NT2/D1 (cell line): ENCODE measurements around the gene RPS8.
"Not testable (repeated sequence)": the region's sequence is repeated elsewhere in the genome, so short reads cannot be mapped to it uniquely, and the experiment has no call there.

Source experiments
- DNase-seq: peaks from one replicate; pipeline ENCODE4 v3.0.0-alpha.2; 2011; ENCODE audit warnings: low read depth, low spot score
- H3K27me3 ChIP-seq: 2 replicates; pipeline ENCODE4 v1.6.0; 2011; ENCODE audit warnings: mild to moderate bottlenecking; ENCODE audit not compliant: insufficient read length, insufficient read depth
- H3K36me3 ChIP-seq: 2 replicates; pipeline ENCODE4 v1.6.1; 2011; ENCODE audit warnings: mild to moderate bottlenecking, low read length, mixed read lengths; ENCODE audit not compliant: insufficient read depth, insufficient read length
- H3K4me1 ChIP-seq: 2 replicates; pipeline ENCODE4 v1.5.1; 2011; ENCODE audit not compliant: insufficient read depth, insufficient read length
- H3K4me3 ChIP-seq: 2 replicates; pipeline ENCODE4 v1.5.1; 2011; ENCODE audit warnings: low read depth; ENCODE audit not compliant: insufficient read length
- H3K9ac ChIP-seq: 2 replicates; pipeline ENCODE4 v1.6.0; 2011; ENCODE audit warnings: low read depth; ENCODE audit not compliant: insufficient read length
- H3K9me3 ChIP-seq: 2 replicates; pipeline ENCODE4 v1.5.1; 2011; ENCODE audit warnings: mild to moderate bottlenecking, low read length; ENCODE audit not compliant: insufficient read depth
- SUZ12 ChIP-seq: IDR thresholded peaks from 2 replicates; pipeline ENCODE4 v1.6.1; 2011; ENCODE audit not compliant: insufficient read length, insufficient read depth; ENCODE audit errors: extremely low read depth
- YY1 ChIP-seq: IDR thresholded peaks from 2 replicates; pipeline ENCODE4 v1.6.1; 2011; ENCODE audit not compliant: insufficient read length, insufficient read depth
- ZNF274 ChIP-seq: IDR thresholded peaks from 2 replicates; pipeline ENCODE4 v1.6.1; 2011; ENCODE audit warnings: mild to moderate bottlenecking, low read depth, low read length

RPS8 gene

DNA sequence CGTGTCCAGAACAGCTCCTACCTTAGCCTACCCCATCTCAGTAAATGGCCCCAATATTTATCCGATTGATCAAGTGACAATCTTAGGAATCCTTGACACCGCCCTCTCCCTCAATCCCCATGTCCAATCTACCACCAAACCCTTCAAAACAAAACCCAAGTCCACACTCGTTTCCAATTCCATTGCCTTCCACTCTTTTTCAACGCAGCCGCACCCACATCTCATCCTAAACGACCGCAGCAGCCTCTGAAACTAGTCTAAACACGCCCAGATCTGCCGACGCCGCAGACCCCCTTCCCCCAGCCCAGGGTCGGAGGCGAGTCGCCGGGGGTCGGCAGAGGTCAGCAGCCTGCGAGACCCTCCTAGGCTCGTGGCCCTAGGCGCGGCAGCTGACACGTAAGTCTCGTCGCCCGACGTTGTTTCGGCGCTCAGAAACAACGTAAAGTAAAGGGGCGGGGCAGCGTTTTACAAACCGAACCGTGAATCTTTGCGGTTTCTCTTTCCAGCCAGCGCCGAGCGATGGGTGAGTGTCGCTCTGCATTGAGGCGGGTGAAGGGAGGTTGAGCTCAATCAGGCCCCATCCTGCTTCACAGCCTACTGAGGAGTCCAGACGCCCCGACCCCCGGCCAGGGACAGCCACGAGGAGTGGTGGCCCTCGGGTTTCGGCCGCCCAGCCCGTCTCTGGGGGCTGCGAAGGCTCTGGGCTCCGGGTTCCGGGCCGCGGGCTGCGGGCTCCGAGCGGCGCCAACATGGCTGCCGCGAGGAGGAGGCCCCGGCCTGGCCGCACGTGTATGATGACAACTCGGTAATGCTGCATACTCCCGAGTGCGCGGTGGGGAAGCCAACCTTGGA lies at the start of gene RPS8:
TSS of gene RPS8 (plus strand) at position 463 of the 852 bp plus-strand sequence. CDS start at position 520, 57 bp downstream.
- Histone ChIP-seq H3K4me1 (peaks cover 11% of the 10 kb centered on the region), H3K9ac (peak within 1 kb of the TSS; percentile 100), H3K9me3 (no peaks in the 10 kb centered on the region), H3K36me3 (peaks cover 48% of the 10 kb centered on the region), H3K4me3 (peak within 1 kb of the TSS; percentile 100), H3K27me3 (no peaks in the 10 kb centered on the region)
- DNase-seq = peak; percentile 97
- TF ChIP-seq SUZ12 = no peak
- TF ChIP-seq ZNF274 = no peak
- peak; percentile 33 for TF ChIP-seq YY1

DNA sequence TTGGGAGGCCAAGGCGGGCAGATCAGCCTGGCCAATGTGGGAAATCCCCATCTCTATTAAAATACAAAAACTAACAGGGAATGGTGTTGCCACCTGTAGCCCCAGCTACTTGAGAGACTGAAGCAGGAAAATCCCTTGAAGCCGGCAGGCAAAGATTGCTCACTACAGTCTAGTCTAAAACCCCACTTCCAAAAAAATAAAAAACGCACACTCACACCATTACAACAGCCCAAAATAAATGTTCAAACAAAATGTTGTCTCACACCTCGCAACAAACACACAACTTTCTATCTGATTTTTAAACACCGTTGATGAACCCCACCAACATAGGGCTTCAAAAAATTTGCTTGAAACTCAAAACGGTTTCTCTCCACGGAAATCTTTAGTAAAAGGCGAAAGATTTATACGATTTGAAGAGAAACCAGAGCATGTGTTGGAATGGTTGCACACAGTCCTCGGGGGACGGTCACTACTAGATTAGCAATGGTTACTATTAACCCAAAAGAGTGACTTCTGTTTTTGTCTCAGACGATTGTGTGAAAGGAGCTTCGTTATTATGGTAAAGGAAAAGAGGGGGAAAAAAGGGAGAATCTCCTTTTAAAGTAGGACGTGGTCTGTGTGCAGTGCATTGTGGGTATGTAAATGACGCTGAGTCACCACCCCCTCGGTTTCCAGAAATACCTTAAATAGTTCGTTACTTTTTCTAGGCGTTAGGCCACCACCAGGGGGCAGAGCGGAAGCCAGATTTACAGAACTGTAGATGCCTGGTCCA lies 44.4 kb upstream of the RPS8 start, which contains the start of gene RNU5D-1:
TSS of gene RNU5D-1 (minus strand) at position 430 of the 772 bp plus-strand sequence.
- Histone ChIP-seq H3K9me3 (no peaks in the 10 kb centered on the region), H3K4me3 (no peak within 1 kb of the TSS), H3K4me1 (peaks cover 8% of the 10 kb centered on the region), H3K9ac (no peak within 1 kb of the TSS), H3K36me3 (no peaks in the 10 kb centered on the region), H3K27me3 (no peaks in the 10 kb centered on the region)
- TF ChIP-seq YY1 (no peak), SUZ12 (no peak), ZNF274 (no peak)
- peak; percentile 98 for DNase-seq

DNA sequence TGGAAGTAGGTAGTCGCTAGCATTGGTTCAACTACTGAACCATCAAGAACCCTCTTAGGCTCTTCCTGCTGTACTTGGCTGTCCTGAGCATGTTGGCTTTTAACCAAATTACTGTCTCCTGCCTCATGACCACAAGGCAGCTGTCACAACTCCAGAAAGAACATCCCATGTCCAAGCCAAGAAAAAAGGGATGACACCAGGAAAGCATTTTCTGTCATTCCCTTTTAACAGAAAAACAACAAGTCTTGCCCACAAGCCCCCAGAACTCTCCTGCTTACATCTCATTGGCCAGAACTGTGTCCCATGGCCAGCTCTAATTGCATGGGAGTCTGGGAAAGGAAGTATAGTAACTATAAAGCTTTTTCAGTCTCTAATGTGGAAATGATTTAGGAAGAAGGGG lies 42.0 kb upstream of the RPS8 start:
- no peaks in the 10 kb centered on the region for H3K36me3 ChIP-seq
- peaks cover 5% of the 10 kb centered on the region; the same call in 1 of the 2 replicates for H3K9me3 ChIP-seq
- H3K9ac ChIP-seq = no peak overlapping the region
- no peak for TF ChIP-seq SUZ12
- no peak for TF ChIP-seq ZNF274
- TF ChIP-seq YY1 = no peak
- H3K27me3 ChIP-seq = no peaks in the 10 kb centered on the region
- no peak overlapping the region for H3K4me3 ChIP-seq
- no peak for DNase-seq
- H3K4me1 ChIP-seq = peaks cover 4% of the 10 kb centered on the region

DNA sequence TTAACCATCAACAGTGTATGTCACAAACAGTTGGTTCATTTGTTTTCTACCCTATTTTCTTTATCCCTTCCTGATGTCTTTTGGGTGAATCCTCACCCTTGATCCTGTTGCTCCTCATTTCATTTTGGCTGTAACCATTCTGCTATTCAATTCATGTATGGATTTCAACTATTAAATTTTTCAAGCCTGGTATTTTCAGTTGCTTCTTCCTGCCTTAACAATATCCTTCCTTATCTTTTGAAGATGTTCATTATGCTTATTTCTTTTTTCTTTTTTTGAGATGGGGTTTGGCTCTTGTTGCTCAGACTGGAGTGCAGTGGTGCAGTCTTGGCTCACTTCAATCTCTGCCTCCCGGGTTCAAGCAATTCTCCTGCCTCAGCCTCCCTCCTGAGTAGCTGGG lies 41.6 kb upstream of the RPS8 start:
- DNase-seq = no peak
- TF ChIP-seq ZNF274 = no peak
- TF ChIP-seq SUZ12 = no peak
- no peak for TF ChIP-seq YY1
- Histone ChIP-seq H3K4me3 (no peak overlapping the region), H3K27me3 (no peaks in the 10 kb centered on the region), H3K9me3 (peaks cover 8% of the 10 kb centered on the region; the same call in 1 of the 2 replicates), H3K4me1 (peaks cover 4% of the 10 kb centered on the region), H3K36me3 (no peaks in the 10 kb centered on the region), H3K9ac (no peak overlapping the region)

DNA sequence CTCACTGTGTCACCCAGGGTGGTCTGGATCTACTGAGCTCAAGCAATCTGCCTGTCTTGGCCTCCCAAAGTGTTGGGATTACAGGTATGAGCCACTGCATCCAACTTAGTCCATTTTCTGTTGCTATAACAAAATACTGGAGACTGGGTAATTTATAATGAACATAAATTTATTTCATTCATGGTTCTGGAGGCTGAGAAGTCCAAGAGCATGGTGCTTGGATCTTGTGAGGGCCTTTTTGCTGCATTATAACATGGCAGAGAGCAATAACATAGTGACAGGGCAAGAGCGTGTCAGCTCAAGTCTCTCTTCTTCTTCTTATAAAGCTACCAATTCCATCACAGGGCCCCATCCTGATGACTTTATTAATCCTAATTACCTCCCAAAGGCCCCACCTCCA lies 39.3 kb upstream of the RPS8 start:
- Histone ChIP-seq H3K36me3 (peaks cover 4% of the 10 kb centered on the region), H3K27me3 (no peaks in the 10 kb centered on the region), H3K4me1 (peaks cover 6% of the 10 kb centered on the region), H3K9ac (no peak overlapping the region), H3K4me3 (no peak overlapping the region), H3K9me3 (peaks cover 8% of the 10 kb centered on the region; the same call in 1 of the 2 replicates)
- TF ChIP-seq YY1 = no peak
- no peak for TF ChIP-seq SUZ12
- no peak for TF ChIP-seq ZNF274
- no peak for DNase-seq

DNA sequence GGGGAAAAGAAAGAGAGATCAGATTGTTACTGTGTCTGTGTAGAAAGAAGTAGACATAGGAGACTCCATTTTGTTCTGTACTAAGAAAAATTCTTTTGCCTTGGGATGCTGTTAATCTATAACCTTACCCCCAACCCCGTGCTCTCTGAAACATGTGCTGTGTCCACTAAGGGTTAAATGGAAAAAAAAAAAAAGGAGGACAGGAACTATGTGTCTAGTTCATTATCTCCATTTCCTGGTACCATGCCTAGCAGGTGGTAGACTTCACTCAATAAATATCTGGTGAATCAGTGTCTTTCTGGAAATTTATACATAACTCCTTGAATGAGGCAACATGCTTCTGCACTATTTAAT lies 36.4 kb upstream of the RPS8 start:
- H3K9ac ChIP-seq = peak overlapping the region; percentile 89
- H3K4me3 ChIP-seq = peak overlapping the region; percentile 98
- peaks cover 26% of the 10 kb centered on the region for H3K36me3 ChIP-seq
- H3K27me3 ChIP-seq, H3K9me3 ChIP-seq, DNase-seq: not testable (repeated sequence)
- H3K4me1 ChIP-seq = peaks cover 12% of the 10 kb centered on the region

DNA sequence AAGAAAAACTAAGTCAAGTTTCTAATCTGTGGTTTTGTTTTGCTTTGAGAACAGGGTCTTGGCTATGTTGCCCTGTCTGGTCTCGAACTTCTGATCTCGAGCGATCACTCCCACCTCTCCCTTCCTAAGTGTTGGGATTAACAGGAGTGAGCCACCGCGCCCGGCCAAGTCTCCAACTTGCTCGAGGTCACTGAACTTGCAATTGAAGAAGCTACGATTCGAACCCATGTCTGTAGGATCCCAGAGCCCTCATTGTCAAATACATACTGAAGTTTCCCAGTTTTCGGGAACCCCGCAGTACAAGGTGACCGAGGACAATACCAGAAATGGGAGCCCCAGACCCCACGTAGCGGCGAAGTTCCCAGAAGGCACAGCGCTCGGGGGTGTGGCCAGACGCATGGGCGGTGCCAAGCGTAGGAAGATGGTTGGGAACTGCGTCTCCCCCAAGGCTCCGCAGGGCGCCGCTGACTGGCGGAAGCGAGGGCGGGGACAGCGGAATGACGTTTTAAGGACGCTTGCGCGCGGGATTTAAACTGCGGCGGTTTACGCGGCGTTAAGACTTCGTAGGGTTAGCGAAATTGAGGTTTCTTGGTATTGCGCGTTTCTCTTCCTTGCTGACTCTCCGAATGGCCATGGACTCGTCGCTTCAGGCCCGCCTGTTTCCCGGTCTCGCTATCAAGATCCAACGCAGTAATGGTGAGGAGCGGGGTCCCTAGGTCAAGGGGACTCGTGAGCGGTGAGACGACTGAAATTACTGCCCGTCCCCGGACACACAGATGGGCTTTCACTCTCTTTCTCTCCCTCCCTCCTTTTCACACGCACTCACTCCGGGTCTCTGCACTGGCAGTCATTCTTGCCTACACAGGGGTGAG lies 35.8 kb upstream of the RPS8 start, which contains the start of gene KIF2C:
TSS of gene KIF2C (plus strand) at position 531 of the 872 bp plus-strand sequence. CDS start at position 627, 96 bp downstream.
- H3K9me3 ChIP-seq = peaks cover 8% of the 10 kb centered on the region; the same call in 1 of the 2 replicates
- no peak for TF ChIP-seq YY1
- TF ChIP-seq SUZ12 = no peak
- TF ChIP-seq ZNF274 = no peak
- peaks cover 32% of the 10 kb centered on the region for H3K36me3 ChIP-seq
- no peaks in the 10 kb centered on the region for H3K27me3 ChIP-seq
- peaks cover 12% of the 10 kb centered on the region for H3K4me1 ChIP-seq
- DNase-seq = peak; percentile 99
- peak within 1 kb of the TSS; percentile 98 for H3K4me3 ChIP-seq
- H3K9ac ChIP-seq = peak within 1 kb of the TSS; percentile 99
